ENCODE measurements around the gene TYW1B.
"Not testable (repeated sequence)": the region's sequence is repeated elsewhere in the genome, so short reads cannot be mapped to it uniquely, and the experiment has no call there.

DNA sequence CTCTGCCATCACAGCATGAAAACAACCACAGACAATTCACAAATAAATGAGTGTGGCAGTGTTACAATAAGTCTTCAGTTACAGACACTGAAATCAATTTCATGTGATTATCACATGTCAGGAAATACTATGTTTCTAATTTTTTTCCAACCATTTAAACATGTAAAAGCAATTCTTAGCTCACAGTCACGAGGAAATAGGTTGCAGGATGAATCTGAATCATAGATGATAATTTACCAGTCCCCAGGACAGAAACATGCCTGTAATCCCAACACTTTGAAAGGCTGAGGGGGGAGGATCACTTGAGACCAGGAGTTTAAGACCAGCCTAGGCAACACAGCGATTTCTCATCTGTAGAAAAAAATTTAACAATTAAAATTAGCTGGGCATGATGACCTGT, 283.5 kb downstream of the TYW1B start:
- TF ChIP-seq, protein P1, sequence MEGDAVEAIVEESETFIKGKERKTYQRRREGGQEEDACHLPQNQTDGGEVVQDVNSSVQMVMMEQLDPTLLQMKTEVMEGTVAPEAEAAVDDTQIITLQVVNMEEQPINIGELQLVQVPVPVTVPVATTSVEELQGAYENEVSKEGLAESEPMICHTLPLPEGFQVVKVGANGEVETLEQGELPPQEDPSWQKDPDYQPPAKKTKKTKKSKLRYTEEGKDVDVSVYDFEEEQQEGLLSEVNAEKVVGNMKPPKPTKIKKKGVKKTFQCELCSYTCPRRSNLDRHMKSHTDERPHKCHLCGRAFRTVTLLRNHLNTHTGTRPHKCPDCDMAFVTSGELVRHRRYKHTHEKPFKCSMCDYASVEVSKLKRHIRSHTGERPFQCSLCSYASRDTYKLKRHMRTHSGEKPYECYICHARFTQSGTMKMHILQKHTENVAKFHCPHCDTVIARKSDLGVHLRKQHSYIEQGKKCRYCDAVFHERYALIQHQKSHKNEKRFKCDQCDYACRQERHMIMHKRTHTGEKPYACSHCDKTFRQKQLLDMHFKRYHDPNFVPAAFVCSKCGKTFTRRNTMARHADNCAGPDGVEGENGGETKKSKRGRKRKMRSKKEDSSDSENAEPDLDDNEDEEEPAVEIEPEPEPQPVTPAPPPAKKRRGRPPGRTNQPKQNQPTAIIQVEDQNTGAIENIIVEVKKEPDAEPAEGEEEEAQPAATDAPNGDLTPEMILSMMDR (IDR thresholded peaks at IDR 0.05), result not testable (repeated sequence)
- not testable (repeated sequence) for TF ChIP-seq ZFX (IDR thresholded peaks at IDR 0.05; ENCODE audit: borderline replicate concordance)

Data from 22Rv1 (cell line).